Measurements from ENCODE around the gene HTT-AS. TPM values are rescaled to one million over a fixed set of nuclear protein-coding genes. Genes with fewer than 3 reads are reported as not detected.

The HTT-AS gene
- total and polyA plus RNA-seq, 2 of the 13 experiments (the other 11 are each of a cell fraction or from before 2014, with no cell fraction given): not detected

DNA sequence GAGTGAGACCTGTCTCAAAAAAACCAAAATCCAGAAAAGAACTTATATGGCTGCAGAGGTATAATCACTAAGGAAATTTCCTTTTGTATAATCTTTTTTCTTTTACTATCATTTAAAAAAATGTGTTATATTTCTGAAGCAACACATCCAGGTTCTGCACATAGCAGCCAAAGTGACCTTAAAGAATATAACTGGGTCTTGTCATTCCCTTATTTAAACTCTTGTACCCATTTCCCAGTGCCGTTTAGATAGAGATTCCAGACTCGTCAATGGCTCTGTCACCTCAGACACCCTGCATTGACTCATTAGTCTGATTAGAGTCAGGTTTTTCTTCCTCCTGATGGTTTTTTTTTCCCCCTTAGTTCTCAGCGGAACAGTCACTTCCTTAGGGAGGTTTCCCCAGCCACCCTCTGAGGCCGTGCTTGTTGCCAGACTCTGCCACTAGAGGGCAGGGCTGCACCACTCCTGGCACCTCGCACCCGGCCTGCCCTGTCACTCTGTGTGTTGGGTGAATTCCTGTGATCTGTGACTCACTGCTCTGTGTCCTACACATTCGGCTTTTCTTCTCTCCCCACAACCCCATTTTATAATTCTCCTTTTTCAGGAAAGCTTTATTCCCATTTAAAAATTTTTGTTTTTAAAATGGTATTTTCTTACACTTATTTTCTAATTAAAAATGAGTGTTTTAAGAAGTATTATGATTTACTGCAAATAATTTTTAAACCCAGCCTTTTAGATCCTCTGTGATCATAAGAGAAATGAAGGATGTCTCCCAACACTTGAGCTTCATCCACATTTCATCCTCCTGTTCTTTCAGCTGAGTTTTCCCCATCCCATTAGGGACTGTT is 32.2 kb upstream of the HTT-AS start:
- no peaks in the 10 kb centered on the region for H4K20me1 ChIP-seq (ENCODE audit: insufficient read depth, low read length)
- no peaks in the 10 kb centered on the region for H3K27me3 ChIP-seq (ENCODE audit: control insufficient read depth in 1 of 2, insufficient read depth in 2 of 2, low read length in 2 of 2)
- no TSS peak for BruUV-seq (replicated peaks)
- H3K4me3 ChIP-seq (replicated peaks in 1 of 3; ENCODE audit: insufficient read depth in 1 of 3, low read depth in 2 of 3, low read length in 3 of 3): no peak overlapping the region
- no peaks in the 10 kb centered on the region for H3K4me1 ChIP-seq (ENCODE audit: insufficient read depth, low read length)
- peaks cover 16 to 62% of the 10 kb centered on the region in 2 experiments for H3K36me3 ChIP-seq (replicated peaks in 1 of 2; ENCODE audit: control insufficient read depth in 1 of 2, insufficient read depth in 2 of 2, low read length in 2 of 2)
- no peak overlapping the region for H3K9ac ChIP-seq (ENCODE audit: insufficient read depth, low read depth, low read length)
- FAIRE-seq (peak; percentile 85), DNase-seq (ENCODE audit: low spot score) (peak; percentile 67), ATAC-seq (peak; percentile 100)
- H3K9me3 ChIP-seq (ENCODE audit: low read length): no peaks in the 10 kb centered on the region
- intact Hi-C loops (cut with micrococcal nuclease; ENCODE audit: unreplicated experiment): loop anchor here (1.0 to 5.0 kb wide), 3 partner anchors 30 to 346 kb away; partner anchors contain the start of gene HGFAC
- no peak overlapping the region for H3K27ac ChIP-seq (ENCODE audit: extremely low read length, insufficient read depth, low read length)
- H3K79me2 ChIP-seq (ENCODE audit: insufficient read depth, low read length): no peaks in the 10 kb centered on the region
- CTCF ChIA-PET (ENCODE audit: low intra/inter-chr PET ratio, low total read pairs): interaction anchor here (1.0 to 1.6 kb wide), 3 partner anchors 30 to 360 kb away, joined by 3 to 9 read pairs (median 4); no protein-coding TSS in a partner anchor
- 21% methylated on average over 7 of the region's 7 CpGs for WGBS (ENCODE audit: low lambda C conversion rate)
- H3K4me2 ChIP-seq (ENCODE audit: low read depth, low read length): no peak overlapping the region
- POLR2A ChIA-PET: no interaction called here
- in situ Hi-C loops (cut with HindIII; ENCODE audit: extremely low pct_ligation_motif_present, low pct_unique_long_range_greater_than_20kb): no loop called here
- no peak overlapping the region for H2AFZ ChIP-seq (ENCODE audit: low read length)
- TF ChIP-seq, protein P1, sequence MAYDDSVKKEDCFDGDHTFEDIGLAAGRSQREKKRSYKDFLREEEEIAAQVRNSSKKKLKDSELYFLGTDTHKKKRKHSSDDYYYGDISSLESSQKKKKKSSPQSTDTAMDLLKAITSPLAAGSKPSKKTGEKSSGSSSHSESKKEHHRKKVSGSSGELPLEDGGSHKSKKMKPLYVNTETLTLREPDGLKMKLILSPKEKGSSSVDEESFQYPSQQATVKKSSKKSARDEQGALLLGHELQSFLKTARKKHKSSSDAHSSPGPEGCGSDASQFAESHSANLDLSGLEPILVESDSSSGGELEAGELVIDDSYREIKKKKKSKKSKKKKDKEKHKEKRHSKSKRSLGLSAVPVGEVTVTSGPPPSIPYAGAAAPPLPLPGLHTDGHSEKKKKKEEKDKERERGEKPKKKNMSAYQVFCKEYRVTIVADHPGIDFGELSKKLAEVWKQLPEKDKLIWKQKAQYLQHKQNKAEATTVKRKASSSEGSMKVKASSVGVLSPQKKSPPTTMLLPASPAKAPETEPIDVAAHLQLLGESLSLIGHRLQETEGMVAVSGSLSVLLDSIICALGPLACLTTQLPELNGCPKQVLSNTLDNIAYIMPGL (CRISPR knock-in tag; IDR thresholded peaks at IDR 0.05; ENCODE audit: borderline replicate concordance in 1 of 2, low read depth in 1 of 2): peak; percentile 47 to 70; a peak in 2 of 4 replicates
- TF ChIP-seq HHEX (CRISPR knock-in tag; IDR thresholded peaks at IDR 0.05) (no peak), THAP11 (CRISPR knock-in tag; IDR thresholded peaks at IDR 0.05) (0 out of 2 replicates have a peak, but pooled peaks have one; percentile 18), NCOA1 (CRISPR knock-in tag; IDR thresholded peaks at IDR 0.05) (no peak), CBX5 (CRISPR knock-in tag; IDR thresholded peaks at IDR 0.05; ENCODE audit: borderline replicate concordance) (peak; percentile 28; the same call in 1 of the 2 replicates), GABPB1 (CRISPR knock-in tag; IDR thresholded peaks at IDR 0.05) (no peak), KDM2A (CRISPR knock-in tag; IDR thresholded peaks at IDR 0.05; ENCODE audit: borderline replicate concordance, low read depth) (peak; percentile 54; the same call in 1 of the 2 replicates), ZNF354B (CRISPR knock-in tag; IDR thresholded peaks at IDR 0.05) (no peak), ZFY (CRISPR knock-in tag; IDR thresholded peaks at IDR 0.05) (0 out of 2 replicates have a peak, but pooled peaks have one; percentile 9)
- TF ChIP-seq, protein P2, sequence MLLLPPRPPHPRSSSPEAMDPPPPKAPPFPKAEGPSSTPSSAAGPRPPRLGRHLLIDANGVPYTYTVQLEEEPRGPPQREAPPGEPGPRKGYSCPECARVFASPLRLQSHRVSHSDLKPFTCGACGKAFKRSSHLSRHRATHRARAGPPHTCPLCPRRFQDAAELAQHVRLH (CRISPR knock-in tag; IDR thresholded peaks at IDR 0.05; ENCODE audit: borderline replicate concordance, low read depth): 0 out of 2 replicates have a peak, but pooled peaks have one; percentile 45
- TF ChIP-seq, protein P3, sequence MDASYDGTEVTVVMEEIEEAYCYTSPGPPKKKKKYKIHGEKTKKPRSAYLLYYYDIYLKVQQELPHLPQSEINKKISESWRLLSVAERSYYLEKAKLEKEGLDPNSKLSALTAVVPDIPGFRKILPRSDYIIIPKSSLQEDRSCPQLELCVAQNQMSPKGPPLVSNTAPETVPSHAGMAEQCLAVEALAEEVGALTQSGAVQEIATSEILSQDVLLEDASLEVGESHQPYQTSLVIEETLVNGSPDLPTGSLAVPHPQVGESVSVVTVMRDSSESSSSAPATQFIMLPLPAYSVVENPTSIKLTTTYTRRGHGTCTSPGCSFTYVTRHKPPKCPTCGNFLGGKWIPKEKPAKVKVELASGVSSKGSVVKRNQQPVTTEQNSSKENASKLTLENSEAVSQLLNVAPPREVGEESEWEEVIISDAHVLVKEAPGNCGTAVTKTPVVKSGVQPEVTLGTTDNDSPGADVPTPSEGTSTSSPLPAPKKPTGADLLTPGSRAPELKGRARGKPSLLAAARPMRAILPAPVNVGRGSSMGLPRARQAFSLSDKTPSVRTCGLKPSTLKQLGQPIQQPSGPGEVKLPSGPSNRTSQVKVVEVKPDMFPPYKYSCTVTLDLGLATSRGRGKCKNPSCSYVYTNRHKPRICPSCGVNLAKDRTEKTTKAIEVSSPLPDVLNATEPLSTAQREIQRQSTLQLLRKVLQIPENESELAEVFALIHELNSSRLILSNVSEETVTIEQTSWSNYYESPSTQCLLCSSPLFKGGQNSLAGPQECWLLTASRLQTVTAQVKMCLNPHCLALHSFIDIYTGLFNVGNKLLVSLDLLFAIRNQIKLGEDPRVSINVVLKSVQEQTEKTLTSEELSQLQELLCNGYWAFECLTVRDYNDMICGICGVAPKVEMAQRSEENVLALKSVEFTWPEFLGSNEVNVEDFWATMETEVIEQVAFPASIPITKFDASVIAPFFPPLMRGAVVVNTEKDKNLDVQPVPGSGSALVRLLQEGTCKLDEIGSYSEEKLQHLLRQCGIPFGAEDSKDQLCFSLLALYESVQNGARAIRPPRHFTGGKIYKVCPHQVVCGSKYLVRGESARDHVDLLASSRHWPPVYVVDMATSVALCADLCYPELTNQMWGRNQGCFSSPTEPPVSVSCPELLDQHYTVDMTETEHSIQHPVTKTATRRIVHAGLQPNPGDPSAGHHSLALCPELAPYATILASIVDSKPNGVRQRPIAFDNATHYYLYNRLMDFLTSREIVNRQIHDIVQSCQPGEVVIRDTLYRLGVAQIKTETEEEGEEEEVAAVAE (CRISPR knock-in tag; IDR thresholded peaks at IDR 0.05; ENCODE audit: borderline replicate concordance): no peak
